Heart right ventricle (tissue), 16 donors: ENCODE results near the gene KMT2E. TPM values are rescaled to one million over a fixed set of nuclear protein-coding genes. Genes with fewer than 3 reads are reported as not detected.

Experiments
- ATAC-seq, 8 donors: fragments of 200-7000 bp; cut with Tn5 transposase; one replicate each; pipeline ENCODE4 v1.9.1; 2020; ENCODE audit warnings: mild to moderate bottlenecking in 8 of 8, moderate library complexity in 8 of 8, moderate number of reproducible peaks in 1 of 8
- DNase-seq, 2 donors: peaks; one replicate each; pipeline ENCODE4 v3.0.0-alpha.2; 2020
- H3K27ac ChIP-seq, 10 donors: fragments of 200-600 bp; sonication (generic) in 2 of 10; one replicate each; pipeline versions ENCODE4 v1.5.0 to v1.8.0; 2020 to 2022; ENCODE audit warnings: mild to moderate bottlenecking in 3 of 10
- H3K27me3 ChIP-seq, 7 donors: fragments of 200-600 bp; one replicate each; pipeline ENCODE4 v1.8.0; 2021 to 2022; ENCODE audit warnings: mild to moderate bottlenecking in 2 of 7
- H3K36me3 ChIP-seq, 9 donors: fragments of 200-600 bp; sonication (generic) in 1 of 9; one replicate each; pipeline versions ENCODE4 v1.5.0 to v1.8.0; 2020 to 2022; ENCODE audit warnings: mild to moderate bottlenecking in 2 of 9
- H3K4me1 ChIP-seq, 9 donors: fragments of 200-600 bp; sonication (generic) in 1 of 9; one replicate each; pipeline versions ENCODE4 v1.5.0 to v1.8.0; 2020 to 2022; ENCODE audit warnings: mild to moderate bottlenecking in 4 of 9
- H3K4me3 ChIP-seq, 10 donors: fragments of 200-600 bp; sonication (generic) in 2 of 10; one replicate each; pipeline versions ENCODE4 v1.5.0 to v1.8.0; 2020 to 2022; ENCODE audit warnings: mild to moderate bottlenecking in 7 of 10, moderate library complexity in 2 of 10
- H3K9me3 ChIP-seq, 11 donors: fragments of 200-600 bp in 10 of 11; sonication (generic) in 2 of 11; one replicate each; pipeline versions ENCODE4 v1.5.0 to v1.8.0; 2013 to 2022; ENCODE audit warnings: mild to moderate bottlenecking in 2 of 11, control low read depth in 1 of 11, moderate library complexity in 1 of 11
- CTCF ChIP-seq, 9 donors: fragments of 200-600 bp; sonication (generic) in 2 of 9; IDR thresholded peaks; one replicate each; pipeline versions ENCODE4 v1.5.0 to v1.8.0; 2021 to 2022; ENCODE audit warnings: antibody characterized with exemption in 9 of 9, mild to moderate bottlenecking in 5 of 9, moderate library complexity in 1 of 9
- WGBS, 2 donors: extraction: QIAGEN DNeasy Blood & Tissue Kit; methylation state at CpG; one replicate each; pipeline ENCODE4 v1.1.7; 2013; ENCODE audit warnings: inconsistent platforms in 1 of 2; 5-methylcytosine and 5-hydroxymethylcytosine counted together
- intact Hi-C, 10 donors: fragments of 100-400 bp; cut with DNase I; formaldehyde crosslinking; loops; one replicate each; pipeline versions ENCODE4 v1.11.1 to v1.14.2; 2022
- polyA plus RNA-seq, 2 donors: library from polyadenylated mRNA; stranded (reverse); fragments of 200-250 nt; gene quantifications; one replicate each; pipeline ENCODE4 v1.2.3, GENCODE V29; 2013
- total RNA-seq, 10 donors: library from RNA; stranded (reverse); fragmentation: NEBNext Ultra II Directional in 3 of 10; extraction: Animal tissue kit (Norgen Biotek cat#: 25700) in 3 of 10; gene quantifications; one replicate each; pipeline versions ENCODE4 v1.2.1 to v1.2.4, GENCODE V29; 2021 to 2023
- donor health status: Arrhythmogenic right ventricular cardiomyopathy.
- donor health status: ischemic (EF 13 %, LVEDD 7.1; RV severe dilation, severe dysfunction).
- donor health status: healthy with polysubstance abuse.
- donor health status: DM: no; HTN: yes; CAD: no.
- donor health status: DM: no; HTN: no; CAD: no.
- donor health status: ischemic (EF 25% LVEDD 6.9; RV normal size, moderate dysfunction).
- donor health status: ischemic (EF 25% LVEDD 5.7; RV mildly dilated, moderate dysfunction).
- donor health status: healthy.
- donor health status: DM: yes; HTN: yes; CAD: no.
- donor health status: Ischemic cardiomyopathy.
- donor health status: ischemic (EF 35%, LVEDD 5.7; RV mildly dilated, moderate dysfunction).
- donor health status: nonischemic (EF 11% LVEDD 7.7; RV severe dilation, severe dysfunction).
- donor health status: DM: yes; HTN: yes; CAD: no.
- donor health status: PGD.
- donor health status: ischemic (EF 29% LVEDD 5.4; RV normal size, mild dysfunction).
- donor health status: nonischemic (EF 23%, LVEDD 6.1; RV moderate dilation, normal function).

Gene KMT2E
- total and polyA plus RNA-seq, 12 donors = 9.4 to 53.3 (median 46.2) TPM

- no peak for TF ChIP-seq CTCF (IDR thresholded peaks at IDR 0.05)
- H3K4me1 ChIP-seq = peaks cover 0 to 63% (median 54%) of the 10 kb centered on the region in 9 donors
- 20 to 24% methylated on average over 5 of the region's 5 CpGs for WGBS, 2 donors
Observed at GRCh38 chr7:105016709-105017656, 3.0 kb downstream of the KMT2E start.

GRCh38 chr7:105017657-105018365 is 3.8 kb downstream of the KMT2E start:
- Histone ChIP-seq H3K9me3 (no peaks in the 10 kb centered on the region), H3K27ac (peak overlapping the region in 8 of 10 donors; percentile 21 to 100 (median 100)), H3K4me1 (peaks cover 0 to 71% (median 63%) of the 10 kb centered on the region in 9 donors), H3K36me3 (no peaks in the 10 kb centered on the region), H3K27me3 (no peaks in the 10 kb centered on the region), H3K4me3 (peak overlapping the region; percentile 12 to 92 (median 78))
- no peak for DNase-seq
- TF ChIP-seq CTCF (IDR thresholded peaks at IDR 0.05) = no peak
- 1 to 4% methylated on average over 4 of the region's 4 CpGs for WGBS, 2 donors
- intact Hi-C loops = loop anchor here in 2 of 10 donors (5.0 to 10.0 kb wide), 2 partner anchors 73 to 84 kb away; no protein-coding TSS in a partner anchor
- ATAC-seq = no peak

More at GRCh38 chr7:105016709-105017656, 3.0 kb downstream of the KMT2E start:
- ATAC-seq (no peak), DNase-seq (no peak)
- H3K36me3 ChIP-seq = no peaks in the 10 kb centered on the region
- H3K27me3 ChIP-seq = no peaks in the 10 kb centered on the region
- peak overlapping the region; percentile 12 to 92 (median 82) for H3K4me3 ChIP-seq
- H3K27ac ChIP-seq = peak overlapping the region in 8 of 10 donors; percentile 21 to 100 (median 100)
- H3K9me3 ChIP-seq = no peaks in the 10 kb centered on the region
- intact Hi-C loops = loop anchor here in 2 of 10 donors (5.0 to 10.0 kb wide), 2 partner anchors 72 to 85 kb away; no protein-coding TSS in a partner anchor

- no peak for TF ChIP-seq CTCF (IDR thresholded peaks at IDR 0.05)
- no peaks in the 10 kb centered on the region for H3K36me3 ChIP-seq
- intact Hi-C loops = loop anchor here in 2 of 10 donors (5.0 to 10.0 kb wide), 2 partner anchors 74 to 83 kb away; no protein-coding TSS in a partner anchor
- WGBS, 2 donors = 25 to 33% methylated on average over 3 of the region's 3 CpGs
- peak overlapping the region in 4 of 10 donors; percentile 2 to 32 (median 15) for H3K27ac ChIP-seq
- ATAC-seq = no peak
- DNase-seq = no peak
- H3K27me3 ChIP-seq = no peaks in the 10 kb centered on the region
- peaks cover 0 to 84% (median 75%) of the 10 kb centered on the region in 9 donors for H3K4me1 ChIP-seq
- peak overlapping the region in 1 of 10 donors; percentile 74 for H3K4me3 ChIP-seq
- no peaks in the 10 kb centered on the region for H3K9me3 ChIP-seq
Observed at GRCh38 chr7:105019269-105019668, 5.3 kb downstream of the KMT2E start.

GRCh38 chr7:105020926-105021325 is 6.9 kb downstream of the KMT2E start:
- ATAC-seq = no peak
- WGBS, 2 donors = 33 to 42% methylated on average over 3 of the region's 3 CpGs
- peak overlapping the region in 3 of 10 donors; percentile 13 to 32 (median 28) for H3K27ac ChIP-seq
- H3K4me3 ChIP-seq = peak overlapping the region in 1 of 10 donors; percentile 3
- no peak for TF ChIP-seq CTCF (IDR thresholded peaks at IDR 0.05)
- H3K36me3 ChIP-seq = no peaks in the 10 kb centered on the region
- H3K9me3 ChIP-seq = no peaks in the 10 kb centered on the region
- H3K27me3 ChIP-seq = no peaks in the 10 kb centered on the region
- DNase-seq = no peak
- intact Hi-C loops = no loop called here
- H3K4me1 ChIP-seq = peaks cover 0 to 99% (median 90%) of the 10 kb centered on the region in 9 donors
